H1 (cell line): ENCODE measurements around the gene HK1.

Source experiments
- CTCF ChIP-seq, 3 experiments: IDR thresholded peaks; 1 replicate in 2 of 3; 2 replicates in 1 of 3; pipeline versions ENCODE4 v1.5.1 to v1.6.1; 2011; ENCODE audit warnings: low read length in 3 of 3, mild to moderate bottlenecking in 3 of 3, inconsistent platforms in 2 of 3, low read depth in 1 of 3, moderate library complexity in 1 of 3; ENCODE audit not compliant: insufficient read depth in 1 of 3; ENCODE audit errors: control extremely low read depth in 1 of 3
- GTF2F1 ChIP-seq: IDR thresholded peaks from 2 replicates; pipeline ENCODE4 v1.6.1; 2012; ENCODE audit warnings: low read depth, low read length, improper control_type of control experiment, borderline replicate concordance
- KDM4A ChIP-seq: IDR thresholded peaks from one replicate; pipeline ENCODE4 v1.7.1; 2012; ENCODE audit warnings: low read depth, mild to moderate bottlenecking, moderate library complexity, low read length, inconsistent platforms; ENCODE audit not compliant: severe bottlenecking
- MAFK ChIP-seq: IDR thresholded peaks from 2 replicates; pipeline ENCODE4 v1.6.1; 2012; ENCODE audit warnings: low read depth, mild to moderate bottlenecking, improper control_type of control experiment, low read length
- PHF8 ChIP-seq: fragments of 200-600 bp; sonication (generic); conservative IDR thresholded peaks from 2 replicates; pipeline ENCODE4 v1.7.1; 2012; ENCODE audit warnings: low read depth, mild to moderate bottlenecking, inconsistent platforms, low read length, moderate library complexity
- POLR2A ChIP-seq, 2 experiments: IDR thresholded peaks; 1 replicate in 1 of 2; 2 replicates in 1 of 2; pipeline ENCODE4 v1.6.1; 2011; ENCODE audit warnings: low read depth in 2 of 2, low read length in 2 of 2, mild to moderate bottlenecking in 2 of 2; ENCODE audit errors: control extremely low read depth in 1 of 2
- POLR2AphosphoS5 ChIP-seq: IDR thresholded peaks from 2 replicates; pipeline ENCODE4 v1.6.1; 2011; ENCODE audit warnings: low read depth, low read length
- RBBP5 ChIP-seq: IDR thresholded peaks from 2 replicates; pipeline ENCODE4 v1.7.1; 2012; ENCODE audit warnings: low read depth, mild to moderate bottlenecking, inconsistent platforms, low read length, moderate library complexity, borderline replicate concordance
- SRF ChIP-seq: IDR thresholded peaks from 2 replicates; pipeline ENCODE4 v1.6.1; 2011; ENCODE audit warnings: mild to moderate bottlenecking, low read depth, low read length, moderate library complexity
- YY1 ChIP-seq: IDR thresholded peaks from 2 replicates; pipeline ENCODE4 v1.6.1; 2011; ENCODE audit warnings: low read depth, mild to moderate bottlenecking, low read length

GRCh38 chr10:69434169-69434568 is 155.9 kb downstream of the HK1 start:
- TF ChIP-seq POLR2A (IDR thresholded peaks at IDR 0.05; ENCODE audit: control extremely low read depth in 1 of 2, low read depth in 2 of 2, low read length in 2 of 2) (no peak), CTCF (IDR thresholded peaks at IDR 0.05; ENCODE audit: control extremely low read depth in 1 of 3, insufficient read depth in 1 of 3, low read depth in 1 of 3, low read length in 3 of 3) (no peak), POLR2AphosphoS5 (no peak), PHF8 (no peak), YY1 (no peak), GTF2F1 (no peak), MAFK (no peak), KDM4A (no peak), SRF (no peak), RBBP5 (no peak)
